WI38 (cell line): Measurements from ENCODE around the gene C19orf25.
A peak's percentile ranks its signal among the peaks of the same experiment; 100 is the strongest.

Experiments
- H3K4me3 ChIP-seq: 2 replicates; pipeline ENCODE4 v1.5.1; 2011; ENCODE audit warnings: low read depth, mild to moderate bottlenecking, control low read depth, low read length
- TF ChIP-seq, protein P1 (sequence below): IDR thresholded peaks from 2 replicates; pipeline ENCODE4 v1.5.1; 2012; ENCODE audit warnings: low read depth, mild to moderate bottlenecking, control low read depth, low read length

Gene C19orf25

DNA sequence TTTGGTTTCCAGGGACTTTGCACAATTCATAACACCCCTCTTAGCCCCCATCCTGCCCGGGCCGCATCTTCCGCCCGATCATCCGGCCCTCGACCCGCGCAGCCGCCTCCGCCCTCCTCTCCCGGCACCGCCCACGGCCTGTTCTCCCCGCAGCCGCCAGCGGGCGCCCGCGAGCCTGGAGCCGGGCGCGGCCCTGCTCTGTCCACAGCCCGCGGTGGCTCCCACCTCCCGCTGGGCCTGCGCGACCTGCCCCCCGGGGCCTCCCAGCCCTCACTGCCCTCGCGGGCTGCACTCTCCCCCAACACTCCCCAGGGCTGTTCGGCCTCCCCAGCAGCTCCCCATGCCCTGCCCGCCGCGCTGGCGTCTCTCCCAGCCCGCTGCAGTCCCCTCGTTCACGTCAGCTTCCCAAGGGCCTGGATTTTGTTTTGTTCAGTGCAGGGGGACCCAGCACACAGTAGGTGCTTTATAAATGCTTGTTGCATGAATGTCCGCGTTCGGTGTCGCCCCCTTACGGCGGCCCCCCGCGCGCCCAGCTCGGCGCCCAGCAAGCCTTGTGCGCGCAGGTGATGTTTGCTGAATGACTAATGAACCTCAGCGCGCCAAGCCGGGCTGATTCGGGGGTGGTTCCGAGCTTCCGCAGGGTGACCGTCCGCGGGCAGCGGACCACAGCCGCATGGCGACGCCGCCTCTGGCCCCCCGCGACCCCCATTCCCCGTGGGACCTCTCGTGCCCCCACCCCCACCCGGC, 33.7 kb downstream of the C19orf25 start:
- peak overlapping the region; percentile 33; the same call in 1 of the 2 replicates for H3K4me3 ChIP-seq
- TF ChIP-seq, protein P1, sequence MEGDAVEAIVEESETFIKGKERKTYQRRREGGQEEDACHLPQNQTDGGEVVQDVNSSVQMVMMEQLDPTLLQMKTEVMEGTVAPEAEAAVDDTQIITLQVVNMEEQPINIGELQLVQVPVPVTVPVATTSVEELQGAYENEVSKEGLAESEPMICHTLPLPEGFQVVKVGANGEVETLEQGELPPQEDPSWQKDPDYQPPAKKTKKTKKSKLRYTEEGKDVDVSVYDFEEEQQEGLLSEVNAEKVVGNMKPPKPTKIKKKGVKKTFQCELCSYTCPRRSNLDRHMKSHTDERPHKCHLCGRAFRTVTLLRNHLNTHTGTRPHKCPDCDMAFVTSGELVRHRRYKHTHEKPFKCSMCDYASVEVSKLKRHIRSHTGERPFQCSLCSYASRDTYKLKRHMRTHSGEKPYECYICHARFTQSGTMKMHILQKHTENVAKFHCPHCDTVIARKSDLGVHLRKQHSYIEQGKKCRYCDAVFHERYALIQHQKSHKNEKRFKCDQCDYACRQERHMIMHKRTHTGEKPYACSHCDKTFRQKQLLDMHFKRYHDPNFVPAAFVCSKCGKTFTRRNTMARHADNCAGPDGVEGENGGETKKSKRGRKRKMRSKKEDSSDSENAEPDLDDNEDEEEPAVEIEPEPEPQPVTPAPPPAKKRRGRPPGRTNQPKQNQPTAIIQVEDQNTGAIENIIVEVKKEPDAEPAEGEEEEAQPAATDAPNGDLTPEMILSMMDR: peak; percentile 82

- no peak overlapping the region for H3K4me3 ChIP-seq
- TF ChIP-seq, protein P1: no peak
These were observed 37.2 kb downstream of the C19orf25 start for GRCh38 chr19:1441677-1442438.

GRCh38 chr19:1441022-1441426, 38.0 kb downstream of the C19orf25 start:
- TF ChIP-seq, protein P1: no peak

DNA sequence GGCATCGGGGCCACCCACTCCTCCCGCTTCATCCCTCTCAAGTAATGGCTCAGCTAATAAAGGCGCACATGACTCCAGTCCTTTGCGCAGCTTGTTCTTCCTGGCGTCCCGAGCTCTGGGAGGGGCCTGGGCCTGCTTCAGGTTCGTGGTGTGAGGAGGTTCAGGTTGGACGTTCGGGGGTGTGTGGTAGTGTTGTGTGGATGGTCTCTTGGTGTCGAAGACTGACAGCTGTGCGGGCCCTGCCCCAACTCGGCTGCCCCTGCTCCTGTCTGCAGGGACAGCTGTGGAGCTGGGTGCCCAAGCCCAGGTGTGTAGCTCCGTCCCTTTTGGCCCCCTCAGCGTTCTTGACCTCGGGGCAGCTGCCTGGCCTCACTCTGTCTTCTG, 38.6 kb downstream of the C19orf25 start:
- TF ChIP-seq, protein P1: no peak
- no peak overlapping the region for H3K4me3 ChIP-seq

More at GRCh38 chr19:1441022-1441426, 38.0 kb downstream of the C19orf25 start:
- H3K4me3 ChIP-seq: no peak overlapping the region

- H3K4me3 ChIP-seq: peak overlapping the region; percentile 73
These were observed 39.2 kb downstream of the C19orf25 start for GRCh38 chr19:1439525-1440417.

DNA sequence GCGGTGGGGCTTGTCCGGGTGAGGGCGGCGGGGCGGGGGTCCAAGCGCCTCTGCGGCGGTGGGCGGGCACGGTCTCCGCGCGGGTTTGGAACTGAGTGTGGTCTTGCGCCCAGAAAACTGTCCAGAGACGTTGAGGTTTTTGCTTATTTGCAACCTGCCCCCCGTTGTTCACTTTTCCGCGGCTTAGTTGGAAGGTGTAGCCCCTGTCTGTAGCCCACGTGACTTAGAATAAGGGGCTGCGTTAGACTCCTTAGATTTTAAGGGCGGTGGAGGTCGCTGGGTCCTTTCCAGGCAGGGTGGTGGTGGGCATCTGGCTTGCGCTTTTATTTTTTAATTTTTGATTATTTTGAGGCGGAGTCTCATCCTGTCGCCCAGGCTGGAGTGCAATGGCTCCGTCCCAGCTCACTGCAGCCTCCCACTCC, 40.1 kb downstream of the C19orf25 start:
- TF ChIP-seq, protein P1: no peak
- H3K4me3 ChIP-seq: peak overlapping the region; percentile 73
